H1 (cell line): ENCODE measurements around the gene SYN1. TPM values are rescaled to one million over a fixed set of nuclear protein-coding genes. Genes with fewer than 3 reads are reported as not detected.

Source experiments
- CTCF ChIA-PET: fragments of 300-600 bp; sonication (Branson Sonifier 250); formaldehyde crosslinking; loops from one replicate; lab custom pipeline; 2021; ENCODE audit not compliant: partially characterized antibody; lab: Charles Lee
- POLR2A ChIA-PET: fragments of 300-600 bp; sonication (Branson Sonifier 250); formaldehyde crosslinking; loops from one replicate; lab custom pipeline; 2021; ENCODE audit warnings: inconsistent platforms; ENCODE audit not compliant: partially characterized antibody; lab: Charles Lee
- DNase-seq, 2 experiments: peaks; one replicate each; pipeline versions ENCODE4 v3.0.0 to v3.0.0-alpha.2; 2010 to 2022; ENCODE audit warnings: low spot score in 2 of 2, low read depth in 1 of 2, mixed read lengths in 1 of 2
- FAIRE-seq: peaks from 2 replicates; lab custom pipeline; 2011; peaks lifted over from hg19 to GRCh38; lab: Jason Lieb, UNC
- H2AFZ ChIP-seq: 2 replicates; pipeline ENCODE4 v1.8.1; 2012; ENCODE audit warnings: low read length, inconsistent platforms
- H2AK5ac ChIP-seq: 2 replicates; pipeline ENCODE4 v1.6.1; 2013; ENCODE audit warnings: low read depth, low read length
- H2BK120ac ChIP-seq: replicated peaks from 2 replicates; pipeline ENCODE3; 2013; ENCODE audit warnings: low read depth, low read length, inconsistent platforms
- H2BK12ac ChIP-seq: 2 replicates; pipeline ENCODE4 v1.6.1; 2013; ENCODE audit warnings: low read depth, low read length
- H2BK15ac ChIP-seq: 2 replicates; pipeline ENCODE4 v1.6.1; 2013; ENCODE audit warnings: low read length
- H2BK20ac ChIP-seq: 2 replicates; pipeline ENCODE4 v1.6.1; 2013; ENCODE audit warnings: low read length
- H2BK5ac ChIP-seq: 2 replicates; pipeline ENCODE4 v1.6.1; 2013; ENCODE audit warnings: low read depth, low read length
- H3K14ac ChIP-seq: 2 replicates; pipeline ENCODE4 v1.6.1; 2013; ENCODE audit warnings: inconsistent platforms; ENCODE audit not compliant: insufficient read length
- H3K18ac ChIP-seq: 2 replicates; pipeline ENCODE4 v1.6.1; 2013; ENCODE audit warnings: low read length; ENCODE audit errors: extremely low read depth
- H3K23ac ChIP-seq: 2 replicates; pipeline ENCODE4 v1.6.1; 2013; ENCODE audit warnings: inconsistent platforms; ENCODE audit not compliant: insufficient read length
- H3K23me2 ChIP-seq: 2 replicates; pipeline ENCODE4 v1.6.1; 2013; ENCODE audit warnings: low read depth, low read length
- H3K27ac ChIP-seq: 2 replicates; pipeline ENCODE4 v1.6.1; 2011; ENCODE audit warnings: low read depth, low read length, inconsistent platforms
- H3K27me3 ChIP-seq, 4 experiments: replicated peaks in 1 of 4; 1 replicate in 1 of 4; 2 replicates in 3 of 4; pipeline versions ENCODE4 v1.6.1 to v1.8.1; 2011 to 2013; ENCODE audit warnings: low read length in 3 of 4, mild to moderate bottlenecking in 3 of 4, inconsistent platforms in 2 of 4, mixed read lengths in 2 of 4, moderate library complexity in 1 of 4; ENCODE audit not compliant: control insufficient read depth in 3 of 4, insufficient read depth in 3 of 4; ENCODE audit errors: extremely low read depth in 1 of 4
- H3K36me3 ChIP-seq, 4 experiments: 2 replicates each; pipeline versions ENCODE4 v1.6.1 to v1.8.1; 2011 to 2013; ENCODE audit warnings: mild to moderate bottlenecking in 4 of 4, low read length in 3 of 4, moderate library complexity in 2 of 4, control low read depth in 1 of 4, inconsistent platforms in 1 of 4; ENCODE audit not compliant: insufficient read depth in 4 of 4, control insufficient read depth in 2 of 4
- H3K4ac ChIP-seq: replicated peaks from 2 replicates; pipeline ENCODE3; 2013; ENCODE audit warnings: low read length, low read depth, mixed read lengths, inconsistent platforms; ENCODE audit not compliant: insufficient read length
- H3K4me1 ChIP-seq, 4 experiments: replicated peaks in 1 of 4; 1 replicate in 1 of 4; 2 replicates in 3 of 4; pipeline versions ENCODE4 v1.6.1 to v1.8.1; 2011 to 2013; ENCODE audit warnings: low read length in 3 of 4, inconsistent platforms in 2 of 4, mixed read lengths in 1 of 4; ENCODE audit not compliant: insufficient read depth in 4 of 4, control insufficient read depth in 3 of 4
- H3K4me2 ChIP-seq, 2 experiments: 2 replicates each; pipeline versions ENCODE4 v1.6.1 to v1.8.1; 2011 to 2013; ENCODE audit warnings: low read depth in 2 of 2, low read length in 2 of 2, control low read depth in 1 of 2, inconsistent platforms in 1 of 2, mild to moderate bottlenecking in 1 of 2; ENCODE audit not compliant: insufficient read depth in 1 of 2
- H3K4me3 ChIP-seq, 4 experiments: fragments of 200-600, 300-600 bp in 1 of 4; sonication (generic), shearing (Covaris generic), sonication (Bioruptor Twin) in 1 of 4; 2 replicates each; pipeline versions ENCODE4 v1.5.1 to v1.8.1; 2011 to 2016; ENCODE audit warnings: low read length in 4 of 4, low read depth in 3 of 4, control low read depth in 2 of 4, inconsistent platforms in 2 of 4, mild to moderate bottlenecking in 2 of 4, mixed read lengths in 1 of 4, moderate library complexity in 1 of 4; ENCODE audit not compliant: insufficient read depth in 2 of 4; ENCODE audit errors: extremely low read depth in 1 of 4
- H3K56ac ChIP-seq: replicated peaks from 2 replicates; pipeline ENCODE3; 2013; ENCODE audit warnings: low read depth, mild to moderate bottlenecking, mixed read lengths, low read length, inconsistent platforms; ENCODE audit not compliant: insufficient read length
- H3K79me1 ChIP-seq: 2 replicates; pipeline ENCODE4 v1.6.1; 2013; ENCODE audit warnings: low read depth, low read length, control low read depth
- H3K79me2 ChIP-seq, 2 experiments: 2 replicates each; pipeline versions ENCODE4 v1.6.1 to v1.8.1; 2012 to 2013; ENCODE audit warnings: low read length in 2 of 2, mild to moderate bottlenecking in 2 of 2, inconsistent platforms in 1 of 2; ENCODE audit not compliant: insufficient read depth in 2 of 2, control insufficient read depth in 1 of 2
- H3K9ac ChIP-seq, 4 experiments: replicated peaks in 1 of 4; 1 replicate in 1 of 4; 2 replicates in 3 of 4; pipeline versions ENCODE4 v1.6.1 to v1.8.1; 2011 to 2013; ENCODE audit warnings: low read depth in 3 of 4, low read length in 3 of 4, control low read depth in 2 of 4, mild to moderate bottlenecking in 2 of 4, moderate library complexity in 2 of 4, inconsistent platforms in 1 of 4; ENCODE audit errors: extremely low read depth in 1 of 4
- H3K9me3 ChIP-seq, 2 experiments: 2 replicates each; pipeline versions ENCODE4 v1.6.1 to v1.8.1; 2012 to 2013; ENCODE audit warnings: mild to moderate bottlenecking in 2 of 2, moderate library complexity in 2 of 2, control low read depth in 1 of 2, inconsistent platforms in 1 of 2, low read depth in 1 of 2, low read length in 1 of 2, mixed read lengths in 1 of 2; ENCODE audit not compliant: insufficient read depth in 2 of 2
- H4K20me1 ChIP-seq, 2 experiments: replicated peaks in 1 of 2; 2 replicates each; pipeline versions ENCODE3 to v1.8.1; 2011 to 2013; ENCODE audit warnings: inconsistent platforms in 2 of 2, low read length in 2 of 2, mild to moderate bottlenecking in 1 of 2; ENCODE audit not compliant: insufficient read depth in 2 of 2, control insufficient read depth in 1 of 2
- H4K5ac ChIP-seq: 2 replicates; pipeline ENCODE4 v1.6.1; 2013; ENCODE audit warnings: low read length, low read depth, mixed read lengths, inconsistent platforms; ENCODE audit not compliant: insufficient read length
- H4K8ac ChIP-seq: 2 replicates; pipeline ENCODE4 v1.8.0; 2013; ENCODE audit warnings: mild to moderate bottlenecking, moderate library complexity, low read length, inconsistent platforms; ENCODE audit not compliant: insufficient read depth; ENCODE audit errors: extremely low read depth
- H4K91ac ChIP-seq: replicated peaks from 2 replicates; pipeline ENCODE3; 2013; ENCODE audit warnings: low read length, mixed read lengths, inconsistent platforms; ENCODE audit not compliant: insufficient read length
- CREB1 ChIP-seq: IDR thresholded peaks from 2 replicates; pipeline ENCODE4 v1.6.1; 2012; ENCODE audit warnings: inconsistent platforms
- EGR1 ChIP-seq: IDR thresholded peaks from 2 replicates; pipeline ENCODE4 v1.6.1; 2011; ENCODE audit warnings: low read depth, low read length, borderline replicate concordance
- GABPA ChIP-seq: IDR thresholded peaks from 2 replicates; pipeline ENCODE4 v1.6.1; 2011; ENCODE audit warnings: mild to moderate bottlenecking, low read length, moderate library complexity, borderline replicate concordance; ENCODE audit not compliant: insufficient read depth
- KDM5A ChIP-seq: fragments of 200-600 bp; IDR thresholded peaks from 2 replicates; pipeline ENCODE4 v1.7.1; 2012; ENCODE audit warnings: mild to moderate bottlenecking, low read length, inconsistent platforms, mixed read lengths
- NRF1 ChIP-seq: IDR thresholded peaks from 2 replicates; pipeline ENCODE4 v1.6.1; 2011; ENCODE audit warnings: mild to moderate bottlenecking, low read depth, low read length, improper control_type of control experiment
- RXRA ChIP-seq: IDR thresholded peaks from 2 replicates; pipeline ENCODE4 v1.6.1; 2011; ENCODE audit warnings: low read depth, mild to moderate bottlenecking, low read length, moderate library complexity; ENCODE audit not compliant: insufficient read depth
- SUZ12 ChIP-seq: fragments of 200-600 bp; sonication (generic); IDR thresholded peaks from 2 replicates; pipeline ENCODE4 v1.6.1; 2012; ENCODE audit warnings: mild to moderate bottlenecking, inconsistent platforms, low read length, moderate library complexity, mixed read lengths
- ZNF274 ChIP-seq: IDR thresholded peaks from 2 replicates; pipeline ENCODE4 v1.7.0; 2012; ENCODE audit warnings: low read length, borderline replicate concordance; ENCODE audit errors: extremely low read depth
- WGBS, 2 experiments: shearing (Covaris generic) in 1 of 2; methylation state at CpG; one replicate each; pipeline versions ENCODE4 v1.1.6 to v1.1.7; 2013 to 2015; ENCODE audit warnings: low lambda C conversion rate in 2 of 2, mixed read lengths in 2 of 2, inconsistent platforms in 1 of 2, low coverage in 1 of 2, missing lambda C conversion rate in 1 of 2; ENCODE audit not compliant: insufficient replicate concordance in 2 of 2, insufficient coverage in 1 of 2, insufficient read length in 1 of 2; ENCODE audit errors: extremely low coverage in 1 of 2, missing lambda C conversion rate in 1 of 2; 5-methylcytosine and 5-hydroxymethylcytosine counted together
- polyA plus RNA-seq, 7 experiments: library from polyadenylated mRNA; depleted of rRNA in 3 of 7; stranded (reverse) in 5 of 7; unstranded in 2 of 7; fragments of >200 nt in 5 of 7; fragments of 200-250 nt in 2 of 7; gene quantifications; 1 replicate in 5 of 7; 2 replicates in 1 of 7; 4 replicates in 1 of 7; pipeline versions ENCODE4 v1.2.1 to v1.2.3, GENCODE V29; 2011 to 2013; ENCODE audit warnings: missing spikeins in 2 of 7, mixed read lengths in 2 of 7
- total RNA-seq: library from RNA; stranded (reverse); fragmentation: NEBNext Ultra II Directional; extraction: Animal tissue kit (Norgen Biotek cat#: 25700); gene quantifications from 2 replicates; pipeline ENCODE4 v1.2.1, GENCODE V29; 2021

Gene SYN1
- total and polyA plus RNA-seq, 2 of the 8 experiments (the other 6 are each of a cell fraction or from before 2014, with no cell fraction given), result 2.1 to 14.1 TPM

- no peaks in the 10 kb centered on the region for H3K79me2 ChIP-seq
- no peak overlapping the region for H4K8ac ChIP-seq
- no peaks in the 10 kb centered on the region; the same call in 1 of the 2 replicates for H3K23me2 ChIP-seq
- H2BK15ac ChIP-seq, result no peak overlapping the region
- no peak overlapping the region for H2BK12ac ChIP-seq
- no peak overlapping the region for H2BK120ac ChIP-seq
- H4K5ac ChIP-seq, result no peak overlapping the region
- no peak overlapping the region for H2BK5ac ChIP-seq
- no peak overlapping the region for H3K56ac ChIP-seq
- WGBS, 2 experiments, result 86% methylated on average over 4 of the region's 9 CpGs; no CpG with 5 or more reads in 1 of the 2 experiments
- no peaks in the 10 kb centered on the region for H3K36me3 ChIP-seq
- no peak overlapping the region for H3K9ac ChIP-seq
- no peak for TF ChIP-seq EGR1
- TF ChIP-seq KDM5A, result no peak
- no peak for TF ChIP-seq GABPA
- no peak for TF ChIP-seq SUZ12
- no peak for TF ChIP-seq ZNF274
- no peak for TF ChIP-seq CREB1
- TF ChIP-seq NRF1, result no peak
- TF ChIP-seq RXRA, result no peak
- H3K23ac ChIP-seq, result no peak overlapping the region
- H3K14ac ChIP-seq, result no peak overlapping the region
- no peaks in the 10 kb centered on the region for H4K20me1 ChIP-seq
- no peak overlapping the region for H2AFZ ChIP-seq
- no peak overlapping the region for H2BK20ac ChIP-seq
- H3K79me1 ChIP-seq, result no peaks in the 10 kb centered on the region
- no peaks in the 10 kb centered on the region for H3K27me3 ChIP-seq
- no peaks in the 10 kb centered on the region for H3K9me3 ChIP-seq
- DNase-seq (no peak), FAIRE-seq (no peak)
- POLR2A ChIA-PET, result no interaction called here
- H3K27ac ChIP-seq, result no peak overlapping the region
- no peak overlapping the region for H3K4ac ChIP-seq
- no peak overlapping the region for H2AK5ac ChIP-seq
- H4K91ac ChIP-seq, result no peak overlapping the region
- peaks cover 0 to 11% (median 6%) of the 10 kb centered on the region in 4 experiments; a peak in 5 of 7 replicates for H3K4me1 ChIP-seq
- H3K4me2 ChIP-seq, result no peak overlapping the region
- CTCF ChIA-PET, result interaction anchor here (1.0 to 1.6 kb wide), 3 partner anchors 11 to 21 kb away, joined by 4 read pairs; no protein-coding TSS in a partner anchor
- no peak overlapping the region for H3K4me3 ChIP-seq
- no peak overlapping the region for H3K18ac ChIP-seq
These were observed 40.1 kb downstream of the SYN1 start for GRCh38 chrX:47579537-47579936.
